ENCODE results near the gene COL4A2.

COL4A2 gene

GRCh38 chr13:110306960-110307766 lies at the start of gene COL4A2, which contains the start of gene COL4A1:
Gene COL4A2, plus strand, starts transcription at chr13:110307284. Its CDS starts 620 bp downstream, at chr13:110307904.
Gene COL4A1, minus strand, starts transcription at chr13:110307157. Its CDS starts 130 bp downstream, at chr13:110307027.
- peak; percentile 57 for DNase-seq

GRCh38 chr13:110257408-110257807 lies 49.7 kb upstream of the COL4A2 start:
- no peak for DNase-seq

- no peak for DNase-seq
Observed at GRCh38 chr13:110258876-110259631, 48.0 kb upstream of the COL4A2 start.

- DNase-seq, result no peak
Observed at GRCh38 chr13:110259651-110260050, 47.4 kb upstream of the COL4A2 start.

GRCh38 chr13:110261166-110262081 lies 45.7 kb upstream of the COL4A2 start:
- DNase-seq, result peak; percentile 19

- DNase-seq, result no peak
Observed at GRCh38 chr13:110262082-110262436, 45.0 kb upstream of the COL4A2 start.

- peak; percentile 49 for DNase-seq
Observed at GRCh38 chr13:110262508-110263291, 44.4 kb upstream of the COL4A2 start.

- no peak for DNase-seq
Observed at GRCh38 chr13:110263404-110263803, 43.7 kb upstream of the COL4A2 start.

- DNase-seq, result peak; percentile 61
Observed at GRCh38 chr13:110263888-110264287, 43.2 kb upstream of the COL4A2 start.

GRCh38 chr13:110264685-110265275 lies 42.3 kb upstream of the COL4A2 start:
- no peak for DNase-seq

GRCh38 chr13:110265341-110265681 lies 41.8 kb upstream of the COL4A2 start:
- DNase-seq, result no peak

GRCh38 chr13:110265682-110266430 lies 41.2 kb upstream of the COL4A2 start:
- no peak for DNase-seq

GRCh38 chr13:110266431-110266809 lies 40.7 kb upstream of the COL4A2 start:
- no peak for DNase-seq

GRCh38 chr13:110266983-110267382 lies 40.1 kb upstream of the COL4A2 start:
- no peak for DNase-seq

- DNase-seq, result no peak
Observed at GRCh38 chr13:110268061-110268460, 39.0 kb upstream of the COL4A2 start.

GRCh38 chr13:110268576-110269185 lies 38.4 kb upstream of the COL4A2 start:
- no peak for DNase-seq

GRCh38 chr13:110269509-110270185 lies 37.4 kb upstream of the COL4A2 start:
- no peak for DNase-seq

- DNase-seq, result no peak
Observed at GRCh38 chr13:110270507-110270906, 36.6 kb upstream of the COL4A2 start.

- DNase-seq, result no peak
Observed at GRCh38 chr13:110271313-110271712, 35.8 kb upstream of the COL4A2 start.

GRCh38 chr13:110272227-110272626 lies 34.9 kb upstream of the COL4A2 start:
- DNase-seq, result no peak
